ENCODE measurements around the gene FRMD4A.

FRMD4A gene

GRCh38 chr10:13893926-13894325 is 436.8 kb downstream of the FRMD4A start:
- Mint-ChIP-seq H3K27me3 (peaks cover 67% of the 10 kb centered on the region), H3K4me3 (no peak overlapping the region), H3K9me3 (peaks cover 0 to 6% of the 10 kb centered on the region in 2 donors), H3K27ac (no peak overlapping the region), H3K4me1 (peaks cover 28% of the 10 kb centered on the region)
- DNase-seq: no peak
- no peak for ATAC-seq

DNA sequence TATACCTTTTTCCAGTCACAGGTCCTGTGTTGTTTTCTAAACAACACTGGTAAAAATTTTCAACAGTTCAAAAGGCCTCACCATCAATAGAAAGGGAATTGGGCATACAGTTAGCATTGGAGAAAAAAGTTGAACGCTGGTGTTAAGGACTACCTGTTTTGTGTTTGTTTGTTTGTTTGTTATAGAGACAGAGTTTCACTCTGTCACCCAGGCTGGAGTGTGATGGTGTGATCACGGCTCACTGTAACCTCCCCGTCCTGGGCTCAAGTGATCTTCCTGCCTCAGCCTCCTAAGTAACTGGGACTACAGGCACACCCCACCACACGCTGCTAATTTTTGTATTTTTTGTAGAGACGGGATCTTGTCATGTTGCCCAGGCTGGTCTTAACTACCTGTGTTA is 437.9 kb downstream of the FRMD4A start:
- H3K4me1 Mint-ChIP-seq: peaks cover 28% of the 10 kb centered on the region
- H3K27ac Mint-ChIP-seq: no peak overlapping the region
- ATAC-seq (no peak), DNase-seq (no peak)
- H3K4me3 Mint-ChIP-seq: no peak overlapping the region
- peaks cover 78% of the 10 kb centered on the region for H3K27me3 Mint-ChIP-seq
- peaks cover 0 to 6% of the 10 kb centered on the region in 2 donors for H3K9me3 Mint-ChIP-seq

GRCh38 chr10:13892001-13892491 is 438.7 kb downstream of the FRMD4A start:
- Mint-ChIP-seq H3K27ac (peak overlapping the region in 1 of 2 donors; percentile 81), H3K9me3 (peaks cover 0 to 6% of the 10 kb centered on the region in 2 donors), H3K4me3 (peak overlapping the region; percentile 69 to 82), H3K27me3 (peaks cover 85% of the 10 kb centered on the region), H3K4me1 (peaks cover 34% of the 10 kb centered on the region)
- no peak for DNase-seq
- no peak for ATAC-seq

GRCh38 chr10:13891128-13892000 is 439.4 kb downstream of the FRMD4A start:
- H3K27me3 Mint-ChIP-seq: peaks cover 85% of the 10 kb centered on the region
- H3K9me3 Mint-ChIP-seq: peaks cover 0 to 6% of the 10 kb centered on the region in 2 donors
- DNase-seq (no peak), ATAC-seq (peak; percentile 70)
- H3K27ac Mint-ChIP-seq: no peak overlapping the region
- H3K4me1 Mint-ChIP-seq: peaks cover 40% of the 10 kb centered on the region
- peak overlapping the region; percentile 60 to 76 for H3K4me3 Mint-ChIP-seq

GRCh38 chr10:13890233-13891127 is 440.2 kb downstream of the FRMD4A start:
- no peak for DNase-seq
- no peak overlapping the region for H3K27ac Mint-ChIP-seq

GRCh38 chr10:13887761-13888160 is 443.0 kb downstream of the FRMD4A start:
- ATAC-seq: no peak
- H3K4me1 Mint-ChIP-seq: peaks cover 35% of the 10 kb centered on the region
- H3K27me3 Mint-ChIP-seq: peaks cover 63% of the 10 kb centered on the region
- no peaks in the 10 kb centered on the region for H3K9me3 Mint-ChIP-seq
- DNase-seq: no peak
- H3K27ac Mint-ChIP-seq: no peak overlapping the region
- H3K4me3 Mint-ChIP-seq: no peak overlapping the region

More at GRCh38 chr10:13890233-13891127, 440.2 kb downstream of the FRMD4A start:
- peak overlapping the region; percentile 60 to 76 for H3K4me3 Mint-ChIP-seq
- peaks cover 40% of the 10 kb centered on the region for H3K4me1 Mint-ChIP-seq
- peaks cover 0 to 4% of the 10 kb centered on the region in 2 donors for H3K9me3 Mint-ChIP-seq
- H3K27me3 Mint-ChIP-seq: peaks cover 89% of the 10 kb centered on the region
- no peak for ATAC-seq

DNA sequence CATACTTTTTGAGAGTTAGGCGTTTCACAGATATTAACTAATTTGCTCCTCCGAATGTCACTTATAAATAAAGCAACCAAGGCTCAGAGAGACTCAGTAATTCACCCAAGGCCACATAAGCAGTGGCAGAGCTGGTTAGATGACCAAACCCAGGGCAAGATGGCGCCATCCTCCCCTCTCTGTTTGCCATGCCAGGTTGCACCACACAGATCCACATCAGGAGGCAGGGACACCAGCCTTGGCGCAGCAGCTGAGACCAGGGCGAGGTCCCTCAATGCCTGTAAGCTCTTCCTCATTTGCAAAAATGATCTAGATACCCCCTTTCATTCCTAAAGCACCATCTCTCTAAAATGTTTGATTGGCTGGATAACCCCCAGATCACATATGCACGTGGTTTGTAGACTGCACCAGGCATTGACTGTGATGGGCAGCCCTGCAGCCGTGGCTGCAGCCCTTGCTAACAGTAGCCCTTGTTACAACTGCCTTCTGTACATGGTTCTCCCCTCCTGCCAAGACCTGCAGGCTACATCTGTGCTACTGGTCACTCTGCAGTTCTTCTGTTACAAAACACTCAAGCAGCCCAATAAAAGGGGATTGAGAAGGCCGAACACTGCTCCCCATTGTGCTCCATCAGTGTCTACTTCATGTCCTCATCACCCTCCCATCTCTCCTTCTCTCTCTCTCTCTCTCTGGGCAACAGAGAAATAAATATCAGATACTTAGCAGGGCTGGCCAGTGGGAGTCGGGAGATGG is 445.3 kb downstream of the FRMD4A start:
- Mint-ChIP-seq H3K27ac (no peak overlapping the region), H3K27me3 (peaks cover 41% of the 10 kb centered on the region), H3K4me3 (no peak overlapping the region), H3K4me1 (peaks cover 17% of the 10 kb centered on the region), H3K9me3 (no peaks in the 10 kb centered on the region)
- ATAC-seq (no peak), DNase-seq (no peak)

DNA sequence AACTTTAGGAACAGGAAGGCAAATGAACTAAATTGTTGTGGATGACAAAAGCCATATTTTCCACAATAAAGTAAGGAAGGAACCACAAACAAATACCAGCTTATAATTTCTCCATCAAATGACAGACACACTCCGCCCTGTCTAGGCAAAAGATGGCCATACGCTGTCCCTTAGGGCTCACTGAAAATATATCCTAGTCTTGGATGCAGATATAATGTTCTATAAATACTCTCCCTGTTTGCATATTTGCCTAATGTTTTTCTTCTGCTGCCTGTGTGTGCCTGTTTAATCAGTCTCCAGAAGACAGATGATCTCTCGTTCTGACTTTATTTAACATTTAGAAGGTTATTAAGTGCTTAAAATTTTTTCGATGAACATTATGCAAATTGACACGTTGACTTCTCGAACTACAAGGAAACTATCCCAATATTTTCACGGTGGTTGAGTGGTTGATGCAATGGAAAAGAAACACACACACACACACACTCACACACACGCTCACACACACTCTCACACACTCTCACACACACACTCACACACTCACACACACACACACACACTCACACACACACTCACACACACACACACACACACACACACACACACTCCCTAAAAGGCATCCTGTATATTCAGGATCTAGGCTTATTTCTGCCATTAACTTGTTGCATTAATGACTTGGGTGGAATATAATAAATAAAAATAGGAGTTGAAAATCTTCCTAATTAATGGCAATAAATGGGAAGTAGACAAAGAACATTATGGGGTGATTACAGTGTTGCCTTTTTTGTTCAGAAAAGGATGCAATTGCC is 446.9 kb downstream of the FRMD4A start:
- Mint-ChIP-seq H3K27me3 (peaks cover 25% of the 10 kb centered on the region), H3K27ac (no peak overlapping the region), H3K9me3 (no peaks in the 10 kb centered on the region), H3K4me3 (no peak overlapping the region), H3K4me1 (peaks cover 13% of the 10 kb centered on the region)
- no peak for ATAC-seq
- DNase-seq: no peak

- Mint-ChIP-seq H3K27me3 (peaks cover 9% of the 10 kb centered on the region), H3K27ac (no peak overlapping the region)
- ATAC-seq: no peak
Measured at GRCh38 chr10:13882119-13882711, 448.5 kb downstream of the FRMD4A start.

GRCh38 chr10:13880760-13881159 is 450.0 kb downstream of the FRMD4A start:
- Mint-ChIP-seq H3K4me3 (no peak overlapping the region), H3K27ac (no peak overlapping the region)
- no peak for ATAC-seq

More at GRCh38 chr10:13882119-13882711, 448.5 kb downstream of the FRMD4A start:
- no peak for DNase-seq
- Mint-ChIP-seq H3K9me3 (no peaks in the 10 kb centered on the region), H3K4me1 (peaks cover 8% of the 10 kb centered on the region), H3K4me3 (no peak overlapping the region)

DNA sequence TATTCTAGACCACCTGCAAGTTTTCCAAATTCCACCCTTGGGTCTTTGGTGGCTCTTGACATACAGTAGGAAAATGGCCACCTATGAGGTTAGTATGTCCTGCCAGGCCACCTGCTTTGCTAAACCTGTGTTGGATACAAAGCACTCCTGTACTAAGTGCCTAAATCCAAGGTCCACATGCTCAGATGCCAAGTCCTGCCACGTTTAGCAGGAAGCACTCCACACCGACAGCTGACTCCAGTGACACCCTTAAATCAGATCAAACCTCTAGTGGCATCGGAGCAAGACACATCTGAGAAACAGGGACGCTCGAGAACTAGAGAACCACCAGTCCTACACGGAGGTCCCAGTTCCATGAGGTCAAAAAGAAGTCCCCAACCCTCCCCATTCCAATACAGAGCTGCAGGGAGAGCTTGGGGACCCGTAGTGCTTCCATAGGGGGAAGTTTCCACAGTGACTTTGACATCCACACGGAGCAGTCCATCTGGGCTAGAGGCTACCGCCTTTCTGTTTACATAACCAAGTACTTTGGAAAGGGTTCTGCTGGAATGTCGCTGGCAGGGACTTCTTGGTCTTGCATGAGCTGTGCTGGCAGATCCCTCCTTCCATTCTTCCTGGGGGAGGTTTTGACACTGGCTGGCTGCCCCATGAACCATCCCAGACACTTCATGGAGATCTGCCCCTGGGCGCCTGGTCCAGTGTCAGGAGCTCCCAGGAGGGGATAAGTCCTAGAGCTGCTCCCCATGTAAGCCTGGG is 453.4 kb downstream of the FRMD4A start:
- DNase-seq: no peak
- H3K4me1 Mint-ChIP-seq: peaks cover 8% of the 10 kb centered on the region
- no peak overlapping the region for H3K27ac Mint-ChIP-seq
- no peak overlapping the region for H3K4me3 Mint-ChIP-seq
- H3K27me3 Mint-ChIP-seq: peaks cover 7% of the 10 kb centered on the region
- ATAC-seq: no peak
- no peaks in the 10 kb centered on the region for H3K9me3 Mint-ChIP-seq

More at GRCh38 chr10:13880760-13881159, 450.0 kb downstream of the FRMD4A start:
- Mint-ChIP-seq H3K9me3 (no peaks in the 10 kb centered on the region), H3K4me1 (no peaks in the 10 kb centered on the region), H3K27me3 (peaks cover 4% of the 10 kb centered on the region)
- no peak for DNase-seq

- H3K27me3 Mint-ChIP-seq: peaks cover 7% of the 10 kb centered on the region
- ATAC-seq (no peak), DNase-seq (no peak)
- H3K4me1 Mint-ChIP-seq: peaks cover 15% of the 10 kb centered on the region
- no peak overlapping the region for H3K27ac Mint-ChIP-seq
- no peak overlapping the region for H3K4me3 Mint-ChIP-seq
- H3K9me3 Mint-ChIP-seq: no peaks in the 10 kb centered on the region
Measured at GRCh38 chr10:13873196-13873595, 457.5 kb downstream of the FRMD4A start.

DNA sequence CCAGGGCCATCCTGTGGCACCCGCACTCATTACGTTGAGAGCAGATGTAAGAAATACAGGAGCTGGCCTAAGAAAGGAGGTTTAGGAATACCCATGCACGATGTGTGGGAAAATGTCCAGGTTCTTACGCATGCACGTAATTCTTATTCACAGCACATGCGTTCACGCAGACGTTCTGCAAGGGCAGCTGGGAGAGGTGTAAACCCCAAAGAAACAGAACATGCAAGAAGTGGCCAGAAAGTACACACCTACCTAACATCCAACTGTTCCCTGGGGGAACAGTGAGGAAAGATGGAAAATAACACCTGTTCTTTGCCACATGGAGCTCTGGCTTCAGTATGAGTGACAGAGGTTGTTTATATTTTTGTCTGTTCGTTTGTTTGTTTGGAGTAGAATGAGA is 458.3 kb downstream of the FRMD4A start:
- Mint-ChIP-seq H3K27me3 (peaks cover 7% of the 10 kb centered on the region), H3K27ac (no peak overlapping the region), H3K9me3 (no peaks in the 10 kb centered on the region), H3K4me1 (peaks cover 15% of the 10 kb centered on the region), H3K4me3 (no peak overlapping the region)
- DNase-seq: no peak
- ATAC-seq: no peak

All from stimulated activated naive CD8-positive, alpha-beta T cell treated with anti-CD3 and anti-CD28 coated beads, Interleukin-15, amount 100 ng/mL, for 72 hours (primary cell).